A549 treated with dexamethasone at 1 μM for 4 hours (cell line): ENCODE measurements around the gene BMP8A. TPM values are rescaled to one million over a fixed set of nuclear protein-coding genes. Genes with fewer than 3 reads are reported as not detected.

Experiments
- total RNA-seq: library from RNA; stranded (reverse); fragments of 200-300 nt; extraction: Qiagen RNA extraction; gene quantifications from 5 replicates; pipeline ENCODE4 v1.2.3, GENCODE V29; 2022

BMP8A gene, protein sequence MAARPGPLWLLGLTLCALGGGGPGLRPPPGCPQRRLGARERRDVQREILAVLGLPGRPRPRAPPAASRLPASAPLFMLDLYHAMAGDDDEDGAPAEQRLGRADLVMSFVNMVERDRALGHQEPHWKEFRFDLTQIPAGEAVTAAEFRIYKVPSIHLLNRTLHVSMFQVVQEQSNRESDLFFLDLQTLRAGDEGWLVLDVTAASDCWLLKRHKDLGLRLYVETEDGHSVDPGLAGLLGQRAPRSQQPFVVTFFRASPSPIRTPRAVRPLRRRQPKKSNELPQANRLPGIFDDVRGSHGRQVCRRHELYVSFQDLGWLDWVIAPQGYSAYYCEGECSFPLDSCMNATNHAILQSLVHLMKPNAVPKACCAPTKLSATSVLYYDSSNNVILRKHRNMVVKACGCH
- total RNA-seq = 0.08 to 0.20 TPM (median 0.11 TPM) in 5 replicates

DNA sequence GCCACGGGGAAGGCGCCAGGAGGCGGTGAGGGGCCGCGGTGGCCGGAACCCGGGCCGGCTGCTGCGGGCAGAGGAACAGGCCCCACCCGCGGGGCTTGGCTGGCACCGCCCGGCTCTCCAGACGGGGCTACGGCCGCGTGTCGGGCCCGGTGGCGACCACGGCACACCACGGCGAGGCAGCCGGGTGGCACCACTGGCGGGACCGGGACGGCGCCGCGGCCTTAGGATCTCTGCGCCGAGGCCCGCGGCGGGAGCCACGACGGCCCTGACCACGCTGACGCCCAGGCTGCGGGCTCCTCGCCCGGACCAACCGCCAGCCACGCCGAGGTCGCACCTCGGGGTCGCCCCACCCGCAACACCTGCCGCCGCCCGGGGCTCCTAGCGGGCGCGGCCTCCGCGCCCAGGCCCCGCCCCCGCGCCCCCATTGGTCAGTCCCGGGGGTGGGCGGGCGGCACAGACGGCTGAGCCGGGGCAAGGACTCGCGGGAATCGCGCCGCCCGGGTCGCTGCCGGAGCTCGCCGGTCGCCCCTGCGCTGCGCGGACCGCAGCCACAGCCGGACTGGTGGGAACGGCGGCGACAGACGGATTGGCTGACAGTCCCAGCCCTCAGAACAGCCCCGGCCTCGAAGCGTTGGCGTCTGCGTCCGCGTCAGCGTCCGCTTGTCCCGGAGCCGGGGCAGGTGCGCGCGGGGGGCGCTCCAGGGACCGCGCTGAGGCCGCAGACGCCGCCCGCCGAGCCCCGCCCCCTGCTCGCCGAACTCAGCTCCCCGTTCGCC, at the start of gene BMP8A:
TSS of gene BMP8A (plus strand) at position 491 of the 776 bp plus-strand sequence. CDS start 356 bp downstream, outside the sequence.

Other genes with a start within 250 kb of the BMP8A start
- gene PABPC4, start 85.2 kb downstream of the BMP8A start, total RNA-seq = 114 to 158 TPM (median 120 TPM) in 5 replicates
- gene HEYL, start 148.0 kb downstream of the BMP8A start, total RNA-seq = 2.8 to 4.0 TPM (median 3.6 TPM) in 5 replicates
- not detected in 5 replicates for gene NT5C1A, start 180.5 kb downstream of the BMP8A start, total RNA-seq
- 0.21 to 0.34 TPM (median 0.26 TPM) in 5 replicates for gene HPCAL4, start 199.8 kb downstream of the BMP8A start, total RNA-seq
- 36.5 to 39.9 TPM (median 36.8 TPM) in 5 replicates for gene PPIE, start 247.2 kb downstream of the BMP8A start, total RNA-seq